NCI-H1436 (cell line): ENCODE results near the gene DDB1.

Experiments used
- DNase-seq: peaks from one replicate; lab custom pipeline; 2025; lab: John Stamatoyannopoulos, UW

DDB1 gene

GRCh38 chr11:61334434-61335354, 1.8 kb upstream of the DDB1 start:
- no peak for DNase-seq

- DNase-seq, result no peak
Measured at GRCh38 chr11:61333550-61334433, 887 bp upstream of the DDB1 start.

- no peak for DNase-seq
Measured at GRCh38 chr11:61332281-61332796, 566 bp downstream of the DDB1 start.

GRCh38 chr11:61331651-61332050, 1.3 kb downstream of the DDB1 start:
- no peak for DNase-seq

- DNase-seq, result no peak
Measured at GRCh38 chr11:61329871-61330270, 3.0 kb downstream of the DDB1 start.

- no peak for DNase-seq
Measured at GRCh38 chr11:61328351-61328750, 4.6 kb downstream of the DDB1 start.

- DNase-seq, result no peak
Measured at GRCh38 chr11:61327669-61328071, 5.2 kb downstream of the DDB1 start.

GRCh38 chr11:61325649-61326414, 7.1 kb downstream of the DDB1 start:
- no peak for DNase-seq

- no peak for DNase-seq
Measured at GRCh38 chr11:61315260-61315659, 17.6 kb downstream of the DDB1 start.

- no peak for DNase-seq
Measured at GRCh38 chr11:61310749-61311148, 22.2 kb downstream of the DDB1 start.

GRCh38 chr11:61309739-61310138, 23.2 kb downstream of the DDB1 start:
- no peak for DNase-seq

- DNase-seq, result no peak
Measured at GRCh38 chr11:61309141-61309540, 23.8 kb downstream of the DDB1 start.

GRCh38 chr11:61307354-61307753, 25.6 kb downstream of the DDB1 start:
- DNase-seq, result no peak

- DNase-seq, result no peak
Measured at GRCh38 chr11:61306221-61306620, 26.7 kb downstream of the DDB1 start.

GRCh38 chr11:61305417-61305816, 27.5 kb downstream of the DDB1 start:
- DNase-seq, result no peak

GRCh38 chr11:61303725-61304124, 29.2 kb downstream of the DDB1 start:
- no peak for DNase-seq

- no peak for DNase-seq
Measured at GRCh38 chr11:61302550-61302949, 30.4 kb downstream of the DDB1 start.

- no peak for DNase-seq
Measured at GRCh38 chr11:61298663-61299244, 34.2 kb downstream of the DDB1 start.

GRCh38 chr11:61297746-61298145, 35.2 kb downstream of the DDB1 start:
- DNase-seq, result no peak

GRCh38 chr11:61297341-61297740, 35.6 kb downstream of the DDB1 start:
- DNase-seq, result no peak

GRCh38 chr11:61295596-61295926, 37.3 kb downstream of the DDB1 start:
- DNase-seq, result no peak
